Liver (tissue), 9 donors: ENCODE results near the gene CEP76. TPM values are rescaled to one million over a fixed set of nuclear protein-coding genes. Genes with fewer than 3 reads are reported as not detected.
A peak's percentile ranks its signal among the peaks of the same experiment; 100 is the strongest.

ENCODE experiments used
- DNase-seq: peaks from one replicate; pipeline ENCODE4 v3.0.0-alpha.2; 2017; ENCODE audit warnings: low spot score
- H3K27ac ChIP-seq, 2 donors: one replicate each; pipeline ENCODE4 v1.7.0; 2013; ENCODE audit warnings: inconsistent platforms in 2 of 2, low read length in 2 of 2, control low read depth in 1 of 2, low read depth in 1 of 2, mild to moderate bottlenecking in 1 of 2
- H3K27me3 ChIP-seq, 4 donors: one replicate each; pipeline versions ENCODE4 v1.6.1 to v1.7.0; 2013; ENCODE audit warnings: low read length in 3 of 4, inconsistent platforms in 1 of 4, mild to moderate bottlenecking in 1 of 4, moderate library complexity in 1 of 4; ENCODE audit not compliant: control insufficient read depth in 4 of 4, insufficient read depth in 4 of 4
- H3K36me3 ChIP-seq, 4 donors: one replicate each; pipeline versions ENCODE4 v1.6.1 to v1.7.0; 2013; ENCODE audit warnings: low read length in 3 of 4, mild to moderate bottlenecking in 3 of 4, low read depth in 1 of 4, moderate library complexity in 1 of 4; ENCODE audit not compliant: control insufficient read depth in 4 of 4, insufficient read depth in 3 of 4
- H3K4me1 ChIP-seq, 4 donors: one replicate each; pipeline versions ENCODE4 v1.6.1 to v1.7.0; 2013; ENCODE audit warnings: low read length in 3 of 4, mild to moderate bottlenecking in 3 of 4, moderate library complexity in 1 of 4; ENCODE audit not compliant: control insufficient read depth in 4 of 4, insufficient read depth in 4 of 4
- H3K4me3 ChIP-seq, 3 donors: one replicate each; pipeline versions ENCODE4 v1.6.1 to v1.7.0; 2013; ENCODE audit warnings: low read length in 3 of 3, control low read depth in 1 of 3, low read depth in 1 of 3, mild to moderate bottlenecking in 1 of 3
- H3K9ac ChIP-seq, 2 donors: one replicate each; pipeline ENCODE4 v1.7.0; 2013; ENCODE audit warnings: low read length in 2 of 2, mild to moderate bottlenecking in 2 of 2, moderate library complexity in 2 of 2, control low read depth in 1 of 2, low read depth in 1 of 2
- H3K9me3 ChIP-seq, 4 donors: one replicate each; pipeline versions ENCODE4 v1.6.1 to v1.7.0; 2013; ENCODE audit warnings: low read length in 3 of 4; ENCODE audit not compliant: control insufficient read depth in 4 of 4
- CTCF ChIP-seq: fragments of 150-350 bp; IDR thresholded peaks from 2 replicates; pipeline ENCODE4 v1.5.1; 2017; ENCODE audit warnings: improper control_type of control experiment, low read depth, low read length; ENCODE audit not compliant: missing input control
- EGR1 ChIP-seq, 2 donors: IDR thresholded peaks; 2 replicates each; pipeline ENCODE4 v1.6.1; 2016 to 2018; ENCODE audit warnings: antibody characterized with exemption in 2 of 2, low read depth in 2 of 2
- FOXA1 ChIP-seq: IDR thresholded peaks from 2 replicates; pipeline ENCODE4 v1.6.1; 2016; ENCODE audit warnings: antibody characterized with exemption
- FOXA2 ChIP-seq: IDR thresholded peaks from 2 replicates; pipeline ENCODE4 v1.6.1; 2016; ENCODE audit warnings: antibody characterized with exemption
- GABPA ChIP-seq, 2 donors: IDR thresholded peaks in 1 of 2; conservative IDR thresholded peaks in 1 of 2; 2 replicates each; pipeline ENCODE4 v1.6.1; 2016; ENCODE audit warnings: antibody characterized with exemption in 2 of 2, mild to moderate bottlenecking in 1 of 2, moderate library complexity in 1 of 2
- HNF4A ChIP-seq, 2 donors: conservative IDR thresholded peaks; 2 replicates each; pipeline ENCODE4 v1.6.1; 2016; ENCODE audit warnings: antibody characterized with exemption in 2 of 2, mild to moderate bottlenecking in 2 of 2
- HNF4G ChIP-seq: IDR thresholded peaks from 2 replicates; pipeline ENCODE4 v1.6.1; 2016; ENCODE audit warnings: antibody characterized with exemption
- JUND ChIP-seq, 2 donors: IDR thresholded peaks; 2 replicates each; pipeline ENCODE4 v1.6.1; 2016; ENCODE audit warnings: antibody characterized with exemption in 2 of 2
- NR2F2 ChIP-seq: IDR thresholded peaks from 2 replicates; pipeline ENCODE4 v1.6.1; 2016; ENCODE audit warnings: antibody characterized with exemption
- RAD21 ChIP-seq, 2 donors: IDR thresholded peaks; 2 replicates each; pipeline ENCODE4 v1.6.1; 2016; ENCODE audit warnings: antibody characterized with exemption in 2 of 2, mild to moderate bottlenecking in 2 of 2
- RXRA ChIP-seq, 2 donors: IDR thresholded peaks; 2 replicates each; pipeline ENCODE4 v1.6.1; 2017 to 2018; ENCODE audit warnings: antibody characterized with exemption in 2 of 2, mild to moderate bottlenecking in 1 of 2
- SP1 ChIP-seq: IDR thresholded peaks from 2 replicates; pipeline ENCODE4 v1.6.1; 2018; ENCODE audit warnings: antibody characterized with exemption, mild to moderate bottlenecking
- TAF1 ChIP-seq: conservative IDR thresholded peaks from 2 replicates; pipeline ENCODE4 v1.6.1; 2016; ENCODE audit warnings: antibody characterized with exemption, mild to moderate bottlenecking
- YY1 ChIP-seq: IDR thresholded peaks from 2 replicates; pipeline ENCODE4 v1.6.1; 2016; ENCODE audit warnings: antibody characterized with exemption, mild to moderate bottlenecking
- ZBTB33 ChIP-seq: IDR thresholded peaks from 2 replicates; pipeline ENCODE4 v1.6.1; 2016; ENCODE audit warnings: antibody characterized with exemption
- WGBS: extraction: QIAGEN DNeasy Blood & Tissue Kit; methylation state at CpG from one replicate; pipeline ENCODE4 v1.1.7; 2013; 5-methylcytosine and 5-hydroxymethylcytosine counted together
- polyA plus RNA-seq, 2 donors: library from polyadenylated mRNA; stranded (reverse) in 1 of 2; unstranded in 1 of 2; fragments of 200-250 nt in 1 of 2; fragments of >200 nt in 1 of 2; fragmentation: Nextera tagmentation in 1 of 2; extraction: Ambion mirVana in 1 of 2; gene quantifications; one replicate each; pipeline versions ENCODE4 v1.2.1 to v1.2.3, GENCODE V29; 2013 to 2015
- total RNA-seq, 2 donors: library from RNA; depleted of rRNA; stranded (reverse); fragments of >200 nt; gene quantifications; one replicate each; pipeline ENCODE4 v1.2.3, GENCODE V29; 2014
- TF ChIP-seq, protein P1 (sequence below): IDR thresholded peaks from 2 replicates; pipeline ENCODE4 v1.6.1; 2016; ENCODE audit warnings: antibody characterized with exemption, mild to moderate bottlenecking
- TF ChIP-seq, protein P2 (sequence below): IDR thresholded peaks from 2 replicates; pipeline ENCODE4 v1.6.1; 2016; ENCODE audit warnings: antibody characterized with exemption
- TF ChIP-seq, protein P3 (sequence below): IDR thresholded peaks from 2 replicates; pipeline ENCODE4 v1.6.1; 2016; ENCODE audit warnings: antibody characterized with exemption
- donor health status: healthy.
- donor health status: healthy.
- donor health status: healthy.
- donor health status: healthy.
- donor health status: healthy.

The CEP76 gene
- total and polyA plus RNA-seq, 4 donors = 1.3 to 11.8 (median 4.2) TPM

DNA sequence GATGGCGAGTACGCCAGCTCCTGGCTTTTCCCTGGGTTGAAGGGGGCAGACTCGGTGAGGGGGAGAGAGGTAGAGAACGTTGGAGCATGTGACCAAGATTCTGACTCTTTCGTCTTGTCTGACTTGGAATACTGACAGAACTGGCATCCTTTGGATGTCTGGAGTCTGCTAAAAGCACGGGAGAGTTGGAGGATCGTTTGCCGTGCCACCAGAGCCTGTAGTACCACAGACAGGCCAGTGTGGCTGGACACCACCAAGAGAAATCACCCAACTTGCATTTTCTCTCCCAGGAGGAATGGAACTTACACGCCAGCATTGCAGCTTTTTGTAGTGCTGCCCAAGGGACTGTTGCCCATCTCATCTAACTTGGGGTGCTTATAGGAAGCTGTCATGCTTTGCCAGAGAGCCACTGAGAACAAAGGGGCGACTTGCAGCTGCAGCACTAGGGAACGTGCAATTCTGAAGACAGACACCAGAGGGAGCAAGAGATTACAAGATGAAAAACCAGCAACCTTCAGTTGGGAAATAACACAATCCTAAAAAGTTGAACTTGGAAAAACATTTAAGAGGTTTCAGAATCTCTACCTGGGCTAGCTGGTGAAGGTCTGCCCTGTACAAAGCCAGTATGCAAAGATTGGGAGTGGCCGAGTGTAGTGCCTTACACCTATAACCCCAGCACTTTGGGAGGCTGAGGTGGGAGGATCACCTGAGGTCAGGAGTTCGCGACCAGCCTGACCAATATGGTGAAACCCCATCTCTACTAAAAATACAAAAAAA is 24.4 kb upstream of the CEP76 start:
- peaks cover 0 to 33% (median 13%) of the 10 kb centered on the region in 4 donors for H3K36me3 ChIP-seq

DNA sequence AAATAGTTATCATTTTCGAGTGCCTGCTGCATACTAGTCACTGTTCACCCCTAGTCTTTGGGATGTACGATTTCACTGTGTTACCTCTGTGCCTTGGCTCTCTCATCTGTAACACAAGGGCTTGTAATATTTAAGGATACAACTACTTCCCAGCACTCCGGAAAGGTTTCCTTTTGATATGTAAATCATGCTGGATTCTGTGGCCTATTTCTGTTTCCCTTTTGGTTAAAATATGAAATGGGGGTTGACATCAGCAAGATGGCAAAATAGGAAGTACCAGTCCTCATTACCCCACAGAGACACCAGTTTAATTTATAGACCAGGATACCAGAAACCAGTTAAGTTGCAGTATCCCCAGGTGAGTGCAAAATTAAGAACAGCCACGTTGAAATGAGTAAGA is 23.8 kb upstream of the CEP76 start:
- Histone ChIP-seq H3K9ac (no peak overlapping the region), H3K36me3 (peaks cover 0 to 36% (median 16%) of the 10 kb centered on the region in 4 donors), H3K4me1 (no peaks in the 10 kb centered on the region), H3K4me3 (no peak overlapping the region), H3K9me3 (no peaks in the 10 kb centered on the region), H3K27ac (no peak overlapping the region), H3K27me3 (no peaks in the 10 kb centered on the region)
- TF ChIP-seq, protein P1, sequence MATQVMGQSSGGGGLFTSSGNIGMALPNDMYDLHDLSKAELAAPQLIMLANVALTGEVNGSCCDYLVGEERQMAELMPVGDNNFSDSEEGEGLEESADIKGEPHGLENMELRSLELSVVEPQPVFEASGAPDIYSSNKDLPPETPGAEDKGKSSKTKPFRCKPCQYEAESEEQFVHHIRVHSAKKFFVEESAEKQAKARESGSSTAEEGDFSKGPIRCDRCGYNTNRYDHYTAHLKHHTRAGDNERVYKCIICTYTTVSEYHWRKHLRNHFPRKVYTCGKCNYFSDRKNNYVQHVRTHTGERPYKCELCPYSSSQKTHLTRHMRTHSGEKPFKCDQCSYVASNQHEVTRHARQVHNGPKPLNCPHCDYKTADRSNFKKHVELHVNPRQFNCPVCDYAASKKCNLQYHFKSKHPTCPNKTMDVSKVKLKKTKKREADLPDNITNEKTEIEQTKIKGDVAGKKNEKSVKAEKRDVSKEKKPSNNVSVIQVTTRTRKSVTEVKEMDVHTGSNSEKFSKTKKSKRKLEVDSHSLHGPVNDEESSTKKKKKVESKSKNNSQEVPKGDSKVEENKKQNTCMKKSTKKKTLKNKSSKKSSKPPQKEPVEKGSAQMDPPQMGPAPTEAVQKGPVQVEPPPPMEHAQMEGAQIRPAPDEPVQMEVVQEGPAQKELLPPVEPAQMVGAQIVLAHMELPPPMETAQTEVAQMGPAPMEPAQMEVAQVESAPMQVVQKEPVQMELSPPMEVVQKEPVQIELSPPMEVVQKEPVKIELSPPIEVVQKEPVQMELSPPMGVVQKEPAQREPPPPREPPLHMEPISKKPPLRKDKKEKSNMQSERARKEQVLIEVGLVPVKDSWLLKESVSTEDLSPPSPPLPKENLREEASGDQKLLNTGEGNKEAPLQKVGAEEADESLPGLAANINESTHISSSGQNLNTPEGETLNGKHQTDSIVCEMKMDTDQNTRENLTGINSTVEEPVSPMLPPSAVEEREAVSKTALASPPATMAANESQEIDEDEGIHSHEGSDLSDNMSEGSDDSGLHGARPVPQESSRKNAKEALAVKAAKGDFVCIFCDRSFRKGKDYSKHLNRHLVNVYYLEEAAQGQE = no peak
- TF ChIP-seq CTCF = no peak
- no peak for TF ChIP-seq EGR1 (IDR thresholded peaks at IDR 0.05; ENCODE audit: low read depth in 2 of 2)
- no peak for TF ChIP-seq HNF4G
- no peak for TF ChIP-seq RAD21 (IDR thresholded peaks at IDR 0.05)
- no peak for TF ChIP-seq NR2F2
- no peak for TF ChIP-seq HNF4A (conservative IDR thresholded peaks at IDR 0.05)
- TF ChIP-seq, protein P2, sequence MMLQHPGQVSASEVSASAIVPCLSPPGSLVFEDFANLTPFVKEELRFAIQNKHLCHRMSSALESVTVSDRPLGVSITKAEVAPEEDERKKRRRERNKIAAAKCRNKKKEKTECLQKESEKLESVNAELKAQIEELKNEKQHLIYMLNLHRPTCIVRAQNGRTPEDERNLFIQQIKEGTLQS = no peak
- TF ChIP-seq JUND (IDR thresholded peaks at IDR 0.05) = no peak
- TF ChIP-seq SP1 = no peak
- no peak for TF ChIP-seq TAF1
- TF ChIP-seq, protein P3, sequence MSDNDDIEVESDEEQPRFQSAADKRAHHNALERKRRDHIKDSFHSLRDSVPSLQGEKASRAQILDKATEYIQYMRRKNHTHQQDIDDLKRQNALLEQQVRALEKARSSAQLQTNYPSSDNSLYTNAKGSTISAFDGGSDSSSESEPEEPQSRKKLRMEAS = no peak
- no peak for TF ChIP-seq RXRA (IDR thresholded peaks at IDR 0.05)
- TF ChIP-seq YY1 = no peak
- TF ChIP-seq ZBTB33 = no peak
- TF ChIP-seq GABPA (IDR thresholded peaks at IDR 0.05 in 1 of 2, conservative IDR thresholded peaks at IDR 0.05 in 1 of 2) = no peak
- no peak for TF ChIP-seq FOXA1
- TF ChIP-seq FOXA2 = no peak
- 72% methylated on average over 4 of the region's 4 CpGs for WGBS
- no peak for DNase-seq

More for the DNA sequence above, 24.4 kb upstream of the CEP76 start:
- 70% methylated on average over 14 of the region's 14 CpGs for WGBS
- DNase-seq = peak; percentile 74
- H3K27me3 ChIP-seq = no peaks in the 10 kb centered on the region
- no peak overlapping the region for H3K27ac ChIP-seq
- TF ChIP-seq TAF1 (no peak), NR2F2 (peak; percentile 21), FOXA1 (no peak), RAD21 (IDR thresholded peaks at IDR 0.05) (peak; percentile 88 to 94), CTCF (peak; percentile 96), JUND (IDR thresholded peaks at IDR 0.05) (no peak)
- no peak overlapping the region for H3K4me3 ChIP-seq
- H3K4me1 ChIP-seq = no peaks in the 10 kb centered on the region
- no peaks in the 10 kb centered on the region for H3K9me3 ChIP-seq
- H3K9ac ChIP-seq = no peak overlapping the region
